ENCODE measurements around the gene NTNG1. TPM values are rescaled to one million over a fixed set of nuclear protein-coding genes. Genes with fewer than 3 reads are reported as not detected.

NTNG1 gene
- total RNA-seq, 4 donors from 2014 or later, result 4.2 to 11.1 (median 5.6) TPM

DNA sequence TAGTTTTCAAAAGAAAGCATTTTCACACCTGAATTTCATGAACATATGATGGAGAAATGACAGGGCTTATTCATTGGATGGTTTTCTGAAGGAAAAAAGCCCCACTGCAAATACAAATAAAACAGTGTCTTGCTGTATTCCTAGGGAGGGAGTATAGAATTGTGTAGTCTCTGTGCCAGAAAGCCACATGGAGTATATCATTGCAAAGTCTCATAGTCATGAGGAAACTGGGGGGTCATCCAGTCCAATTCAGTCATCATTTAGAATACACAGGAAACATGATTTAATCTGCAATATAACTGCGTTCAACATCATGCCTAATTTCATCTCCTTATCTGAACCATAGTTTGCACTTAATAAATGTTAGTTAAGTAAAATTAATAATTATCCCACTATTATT lies 222.3 kb downstream of the NTNG1 start:
- H3K27me3 ChIP-seq, result no peaks in the 10 kb centered on the region
- H3K27ac ChIP-seq, result no peak overlapping the region
- H3K4me1 ChIP-seq, result no peaks in the 10 kb centered on the region
- no peak for DNase-seq (ENCODE audit: low spot score in 2 of 2)
- no peaks in the 10 kb centered on the region for H3K9me3 ChIP-seq
- no peak overlapping the region for H3K4me3 ChIP-seq
- no peaks in the 10 kb centered on the region for H3K36me3 ChIP-seq
- no peak for TF ChIP-seq POLR2A (IDR thresholded peaks at IDR 0.05)
- TF ChIP-seq EP300 (IDR thresholded peaks at IDR 0.05), result no peak
- TF ChIP-seq, protein P1, sequence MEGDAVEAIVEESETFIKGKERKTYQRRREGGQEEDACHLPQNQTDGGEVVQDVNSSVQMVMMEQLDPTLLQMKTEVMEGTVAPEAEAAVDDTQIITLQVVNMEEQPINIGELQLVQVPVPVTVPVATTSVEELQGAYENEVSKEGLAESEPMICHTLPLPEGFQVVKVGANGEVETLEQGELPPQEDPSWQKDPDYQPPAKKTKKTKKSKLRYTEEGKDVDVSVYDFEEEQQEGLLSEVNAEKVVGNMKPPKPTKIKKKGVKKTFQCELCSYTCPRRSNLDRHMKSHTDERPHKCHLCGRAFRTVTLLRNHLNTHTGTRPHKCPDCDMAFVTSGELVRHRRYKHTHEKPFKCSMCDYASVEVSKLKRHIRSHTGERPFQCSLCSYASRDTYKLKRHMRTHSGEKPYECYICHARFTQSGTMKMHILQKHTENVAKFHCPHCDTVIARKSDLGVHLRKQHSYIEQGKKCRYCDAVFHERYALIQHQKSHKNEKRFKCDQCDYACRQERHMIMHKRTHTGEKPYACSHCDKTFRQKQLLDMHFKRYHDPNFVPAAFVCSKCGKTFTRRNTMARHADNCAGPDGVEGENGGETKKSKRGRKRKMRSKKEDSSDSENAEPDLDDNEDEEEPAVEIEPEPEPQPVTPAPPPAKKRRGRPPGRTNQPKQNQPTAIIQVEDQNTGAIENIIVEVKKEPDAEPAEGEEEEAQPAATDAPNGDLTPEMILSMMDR (IDR thresholded peaks at IDR 0.05), result no peak
- TF ChIP-seq POLR2AphosphoS5 (IDR thresholded peaks at IDR 0.05), result no peak
- WGBS, result 73% methylated on average over 1 of the region's 1 CpG

DNA sequence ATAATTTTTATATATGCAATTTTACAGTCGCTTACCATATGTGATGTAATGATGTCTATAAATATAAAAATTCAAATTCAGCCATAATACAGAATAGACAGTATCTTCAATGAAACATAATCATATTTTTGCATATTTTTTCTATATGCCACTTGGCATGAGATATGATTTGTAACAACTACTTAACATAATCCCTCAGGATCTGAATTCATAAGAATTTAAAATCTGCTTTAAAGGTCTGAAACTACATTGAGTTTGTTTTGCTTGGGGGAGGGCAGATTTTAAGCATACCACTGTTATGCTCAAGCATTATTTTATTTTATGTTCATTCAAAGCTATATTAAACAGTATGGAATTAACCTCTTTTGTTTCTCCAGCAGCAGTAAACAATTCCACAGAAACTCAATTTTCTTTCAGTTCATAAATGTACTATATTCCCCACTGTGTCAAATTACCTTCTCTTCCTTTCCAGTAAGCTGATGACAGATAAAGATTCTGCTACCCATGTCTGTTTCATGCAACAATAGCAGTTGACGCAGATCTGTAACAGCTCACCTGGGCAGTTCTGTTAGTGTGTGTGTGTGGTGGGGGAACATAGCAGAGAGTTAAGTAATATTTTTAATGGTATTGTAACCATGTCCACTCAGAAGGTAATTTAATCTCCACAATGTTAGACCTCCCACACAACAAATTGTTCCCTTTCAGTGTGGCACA lies 224.8 kb downstream of the NTNG1 start:
- TF ChIP-seq POLR2AphosphoS5 (IDR thresholded peaks at IDR 0.05) (no peak), POLR2A (IDR thresholded peaks at IDR 0.05) (no peak), EP300 (IDR thresholded peaks at IDR 0.05) (no peak)
- TF ChIP-seq, protein P1 (IDR thresholded peaks at IDR 0.05), result no peak
- Histone ChIP-seq H3K27ac (no peak overlapping the region), H3K4me3 (no peak overlapping the region), H3K9me3 (no peaks in the 10 kb centered on the region), H3K36me3 (no peaks in the 10 kb centered on the region), H3K4me1 (no peaks in the 10 kb centered on the region), H3K27me3 (no peaks in the 10 kb centered on the region)
- WGBS, result 93% methylated on average over 2 of the region's 2 CpGs
- DNase-seq (ENCODE audit: low spot score in 2 of 2), result no peak

DNA sequence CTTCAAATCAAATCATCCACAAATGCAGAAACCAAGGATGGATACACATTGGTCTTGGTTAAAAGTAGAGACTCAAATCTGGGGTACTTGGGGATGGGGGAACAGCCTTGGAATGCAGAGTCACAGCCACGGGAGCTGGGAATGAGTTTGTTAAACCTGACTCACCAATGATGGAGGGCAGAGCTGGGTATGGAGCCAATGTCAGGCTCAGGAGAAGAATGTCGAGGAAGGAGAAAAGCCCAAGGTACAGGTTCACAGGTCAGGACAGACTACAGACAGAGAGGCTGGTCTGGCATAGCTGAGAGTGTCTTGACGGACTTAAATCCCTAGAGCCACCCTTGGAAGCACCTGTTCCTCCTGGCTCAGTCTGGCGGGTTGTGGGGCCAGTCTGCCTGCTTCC lies 237.6 kb downstream of the NTNG1 start:
- 90% methylated on average over 4 of the region's 4 CpGs for WGBS
- DNase-seq (ENCODE audit: low spot score in 2 of 2), result no peak
- no peaks in the 10 kb centered on the region for H3K4me1 ChIP-seq

DNA sequence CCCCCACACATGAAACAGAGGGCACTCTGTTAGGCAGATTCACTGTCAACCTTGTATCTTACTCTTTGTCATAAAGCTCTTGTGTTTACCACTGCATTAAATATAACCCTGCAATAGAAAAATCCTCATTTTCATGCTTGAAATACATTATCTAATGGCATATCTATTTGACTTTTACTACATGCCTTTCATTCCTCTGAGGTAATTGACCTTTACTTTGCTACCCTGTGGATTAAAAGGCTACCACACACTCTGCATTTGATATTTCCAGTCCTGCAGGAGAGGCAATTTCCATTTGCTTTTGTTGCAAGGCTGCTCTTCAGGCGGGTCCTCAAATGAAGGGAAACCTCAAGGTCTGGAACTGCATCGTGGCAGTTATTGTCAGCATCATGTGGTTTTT lies 238.0 kb downstream of the NTNG1 start:
- no peak overlapping the region for H3K27ac ChIP-seq
- H3K9me3 ChIP-seq, result no peaks in the 10 kb centered on the region
- TF ChIP-seq, protein P1 (IDR thresholded peaks at IDR 0.05), result no peak
- TF ChIP-seq POLR2A (IDR thresholded peaks at IDR 0.05), result no peak
- no peak for TF ChIP-seq POLR2AphosphoS5 (IDR thresholded peaks at IDR 0.05)
- TF ChIP-seq EP300 (IDR thresholded peaks at IDR 0.05), result no peak
- no peaks in the 10 kb centered on the region for H3K36me3 ChIP-seq
- H3K4me3 ChIP-seq, result no peak overlapping the region
- 55% methylated on average over 2 of the region's 2 CpGs for WGBS
- no peak for DNase-seq (ENCODE audit: low spot score in 2 of 2)
- no peaks in the 10 kb centered on the region for H3K4me1 ChIP-seq
- H3K27me3 ChIP-seq, result no peaks in the 10 kb centered on the region

More for the DNA sequence above, 237.6 kb downstream of the NTNG1 start:
- H3K36me3 ChIP-seq, result no peaks in the 10 kb centered on the region
- H3K27ac ChIP-seq, result no peak overlapping the region
- no peaks in the 10 kb centered on the region for H3K27me3 ChIP-seq
- TF ChIP-seq, protein P1 (IDR thresholded peaks at IDR 0.05), result no peak
- TF ChIP-seq POLR2AphosphoS5 (IDR thresholded peaks at IDR 0.05), result no peak
- TF ChIP-seq POLR2A (IDR thresholded peaks at IDR 0.05), result no peak
- no peaks in the 10 kb centered on the region for H3K9me3 ChIP-seq
- H3K4me3 ChIP-seq, result no peak overlapping the region

DNA sequence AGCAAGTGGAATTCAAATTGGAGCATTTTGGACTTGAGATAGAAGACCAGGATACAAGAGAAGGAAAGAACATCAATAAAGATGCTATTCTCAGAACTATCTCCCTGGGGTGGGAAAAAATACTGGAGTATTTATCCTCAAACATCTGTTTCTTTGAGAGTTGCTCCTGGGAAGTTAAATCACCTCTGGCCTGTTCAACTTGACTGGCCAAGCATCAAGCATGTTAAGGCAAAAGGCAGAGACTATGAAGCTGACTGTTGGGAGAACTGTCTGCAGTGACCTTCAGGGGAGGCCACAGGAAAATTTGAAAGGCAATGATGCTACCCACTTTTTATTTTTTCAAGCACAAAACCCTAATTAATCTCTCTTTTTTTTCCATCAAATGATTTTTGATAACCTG lies 239.0 kb downstream of the NTNG1 start:
- Histone ChIP-seq H3K9me3 (no peaks in the 10 kb centered on the region), H3K4me1 (no peaks in the 10 kb centered on the region), H3K36me3 (no peaks in the 10 kb centered on the region), H3K27ac (no peak overlapping the region), H3K4me3 (no peak overlapping the region), H3K27me3 (no peaks in the 10 kb centered on the region)
- TF ChIP-seq EP300 (IDR thresholded peaks at IDR 0.05), result no peak
- no peak for TF ChIP-seq POLR2AphosphoS5 (IDR thresholded peaks at IDR 0.05)
- no peak for TF ChIP-seq POLR2A (IDR thresholded peaks at IDR 0.05)
- TF ChIP-seq, protein P1 (IDR thresholded peaks at IDR 0.05), result no peak
- no peak for DNase-seq (ENCODE audit: low spot score in 2 of 2)

All from suprapubic skin (tissue), 4 donors.